Anterior cingulate cortex (tissue), 58 donors: ENCODE measurements around the gene RTBDN.

Experiments
- DNase-seq, 58 donors: peaks; one replicate each; lab custom pipeline; 2025; lab: John Stamatoyannopoulos, UW

RTBDN gene

GRCh38 chr19:12794196-12794941 lies 40.0 kb downstream of the RTBDN start:
- no peak for DNase-seq

DNA sequence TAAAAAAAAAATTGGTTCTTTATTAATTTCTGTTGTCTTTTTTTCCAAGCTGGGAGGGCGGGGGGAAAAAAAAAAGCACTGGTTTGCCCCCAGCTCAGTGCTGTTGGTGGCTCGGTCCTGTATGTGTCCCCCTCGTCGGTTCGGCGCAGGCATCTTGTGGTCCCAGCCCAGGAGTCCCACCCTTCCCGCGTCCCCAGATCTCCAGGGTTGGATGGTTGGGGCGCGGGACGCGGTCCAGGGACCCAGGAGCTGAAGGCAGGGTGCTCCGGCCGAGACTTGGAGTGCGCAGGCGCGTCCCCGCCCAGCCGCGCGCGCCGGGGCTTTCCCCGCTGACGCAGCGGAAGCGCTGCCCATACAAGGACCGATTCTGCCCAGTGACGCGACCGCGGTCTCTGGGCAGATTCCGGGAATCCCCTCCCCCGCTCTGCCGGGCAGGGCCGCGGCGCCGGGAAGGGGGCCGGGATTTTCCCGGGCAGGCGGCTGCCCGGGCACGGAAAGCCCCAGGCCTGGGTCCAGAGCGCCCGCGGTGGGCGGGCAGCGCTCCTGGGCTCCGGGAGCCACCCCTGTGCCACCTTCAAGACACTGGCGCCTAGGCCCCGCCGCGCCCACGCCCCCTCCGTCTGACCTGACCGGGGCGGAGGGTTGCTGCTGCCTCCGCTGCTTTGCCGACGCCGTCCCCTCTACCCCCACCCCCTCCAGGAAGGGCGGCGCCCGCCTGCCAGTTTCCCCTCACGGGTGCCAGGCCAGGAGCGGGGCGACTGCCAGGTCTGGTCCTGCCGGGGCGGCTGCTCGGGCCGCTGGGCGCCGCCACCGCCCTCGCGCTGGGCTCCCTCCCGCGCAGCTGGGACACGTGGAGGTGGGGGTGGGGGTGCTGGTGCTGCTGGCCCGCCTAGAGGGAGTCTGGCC lies 40.8 kb downstream of the RTBDN start:
- peak; percentile 39 to 96 (median 88) for DNase-seq

DNA sequence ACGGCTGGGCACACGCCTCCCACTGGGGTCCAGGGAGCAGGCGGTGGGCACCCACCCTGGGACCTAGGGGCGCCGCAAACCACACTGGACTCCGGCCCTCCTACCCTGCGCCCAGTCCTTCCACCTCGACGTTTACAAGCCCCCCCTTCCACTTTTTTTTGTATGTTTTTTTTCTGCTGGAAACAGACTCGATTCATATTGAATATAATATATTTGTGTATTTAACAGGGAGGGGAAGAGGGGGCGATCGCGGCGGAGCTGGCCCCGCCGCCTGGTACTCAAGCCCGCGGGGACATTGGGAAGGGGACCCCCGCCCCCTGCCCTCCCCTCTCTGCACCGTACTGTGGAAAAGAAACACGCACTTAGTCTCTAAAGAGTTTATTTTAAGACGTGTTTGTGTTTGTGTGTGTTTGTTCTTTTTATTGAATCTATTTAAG lies 41.5 kb downstream of the RTBDN start:
- peak in 6 of 58 donors; percentile 23 to 61 (median 46) for DNase-seq

DNA sequence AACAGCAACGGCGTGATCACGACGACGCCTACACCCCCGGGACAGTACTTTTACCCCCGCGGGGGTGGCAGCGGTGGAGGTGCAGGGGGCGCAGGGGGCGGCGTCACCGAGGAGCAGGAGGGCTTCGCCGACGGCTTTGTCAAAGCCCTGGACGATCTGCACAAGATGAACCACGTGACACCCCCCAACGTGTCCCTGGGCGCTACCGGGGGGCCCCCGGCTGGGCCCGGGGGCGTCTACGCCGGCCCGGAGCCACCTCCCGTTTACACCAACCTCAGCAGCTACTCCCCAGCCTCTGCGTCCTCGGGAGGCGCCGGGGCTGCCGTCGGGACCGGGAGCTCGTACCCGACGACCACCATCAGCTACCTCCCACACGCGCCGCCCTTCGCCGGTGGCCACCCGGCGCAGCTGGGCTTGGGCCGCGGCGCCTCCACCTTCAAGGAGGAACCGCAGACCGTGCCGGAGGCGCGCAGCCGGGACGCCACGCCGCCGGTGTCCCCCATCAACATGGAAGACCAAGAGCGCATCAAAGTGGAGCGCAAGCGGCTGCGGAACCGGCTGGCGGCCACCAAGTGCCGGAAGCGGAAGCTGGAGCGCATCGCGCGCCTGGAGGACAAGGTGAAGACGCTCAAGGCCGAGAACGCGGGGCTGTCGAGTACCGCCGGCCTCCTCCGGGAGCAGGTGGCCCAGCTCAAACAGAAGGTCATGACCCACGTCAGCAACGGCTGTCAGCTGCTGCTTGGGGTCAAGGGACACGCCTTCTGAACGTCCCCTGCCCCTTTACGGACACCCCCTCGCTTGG lies 42.1 kb downstream of the RTBDN start:
- DNase-seq, result peak in 53 of 58 donors; percentile 15 to 74 (median 49)

- peak; percentile 67 to 99 (median 97) for DNase-seq
Observed at GRCh38 chr19:12791345-12792050, 42.9 kb downstream of the RTBDN start, which contains the start of gene JUNB. Gene JUNB, plus strand, starts transcription at chr19:12791486. Its CDS starts 286 bp downstream, at chr19:12791772.

- peak in 8 of 58 donors; percentile 18 to 57 (median 42) for DNase-seq
Observed at GRCh38 chr19:12790628-12791344, 43.6 kb downstream of the RTBDN start.

DNA sequence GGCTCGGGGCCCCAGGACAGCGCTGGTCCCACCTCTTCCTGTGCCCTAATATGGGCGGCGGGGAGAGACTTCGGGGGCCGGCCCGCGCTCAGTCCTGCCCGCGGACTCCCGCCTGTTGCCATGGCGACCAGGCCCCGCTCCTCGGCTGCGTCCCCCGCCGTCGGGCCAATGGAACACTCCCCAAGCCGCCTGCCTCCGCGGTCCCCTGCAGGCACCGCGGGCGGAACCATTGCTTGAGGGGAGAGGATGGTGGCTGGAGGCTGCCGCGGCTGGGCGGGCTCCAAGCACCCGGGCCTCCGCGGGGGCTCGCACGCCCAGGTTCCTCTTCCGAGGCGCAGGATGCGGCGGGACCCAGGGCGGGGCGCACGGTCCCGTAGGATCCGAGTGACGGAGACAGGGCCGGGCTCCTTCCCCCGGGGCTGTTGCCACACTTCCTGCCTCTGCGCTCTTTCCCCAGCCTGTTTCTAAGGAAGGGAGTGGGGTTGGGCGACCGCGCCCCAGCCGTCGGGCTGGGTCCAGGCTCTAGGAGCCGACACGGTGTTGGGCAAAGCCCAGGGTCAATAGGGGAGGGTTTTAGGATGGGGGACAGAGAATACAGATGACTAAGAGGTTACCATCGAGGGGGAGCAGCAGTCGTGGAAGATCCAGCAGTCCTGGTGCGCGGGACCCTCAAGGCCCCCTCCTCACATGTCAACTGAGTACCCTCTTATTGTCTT lies 44.3 kb downstream of the RTBDN start:
- peak; percentile 46 to 97 (median 91) for DNase-seq

DNA sequence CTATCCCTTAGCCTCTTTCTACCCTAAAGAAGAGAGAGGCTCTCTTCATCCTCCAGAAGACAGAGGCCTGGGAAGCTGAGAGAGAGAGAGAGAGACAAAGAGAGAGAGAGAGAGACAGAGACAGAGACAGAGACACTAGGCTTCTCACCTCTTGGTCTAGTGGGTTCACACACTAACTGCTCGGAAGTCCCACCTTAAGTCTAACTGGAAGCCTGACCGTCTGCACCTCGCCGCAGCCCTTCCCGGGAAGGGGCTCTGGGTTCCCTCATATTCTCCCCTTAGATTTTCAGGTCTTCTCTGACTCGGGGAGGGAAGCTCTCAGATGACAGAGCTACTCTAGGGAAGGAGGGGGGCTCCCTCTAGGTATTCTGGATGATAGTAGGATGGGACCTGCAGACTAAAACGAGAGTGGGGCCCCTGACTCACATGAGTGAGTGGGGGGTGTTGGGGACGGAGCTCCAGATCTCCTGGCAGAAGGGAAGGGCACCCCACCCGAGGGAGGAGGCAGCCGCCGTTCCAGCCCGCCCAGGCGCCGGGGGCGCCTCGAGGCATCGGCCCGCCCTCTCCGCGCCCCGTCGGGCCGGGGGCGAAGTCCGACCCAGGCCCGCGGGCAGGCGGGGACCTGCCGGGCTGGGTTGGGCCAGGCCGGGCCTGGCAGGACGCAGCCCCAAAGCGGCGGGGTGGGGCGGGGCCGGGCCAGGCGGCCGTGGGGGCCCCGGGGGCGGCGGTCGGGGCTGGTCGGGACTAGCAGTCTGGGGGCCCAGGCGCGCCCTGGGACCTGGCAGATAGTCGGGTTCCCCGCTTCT lies 45.1 kb downstream of the RTBDN start:
- peak in 6 of 58 donors; percentile 36 to 77 (median 44) for DNase-seq

DNA sequence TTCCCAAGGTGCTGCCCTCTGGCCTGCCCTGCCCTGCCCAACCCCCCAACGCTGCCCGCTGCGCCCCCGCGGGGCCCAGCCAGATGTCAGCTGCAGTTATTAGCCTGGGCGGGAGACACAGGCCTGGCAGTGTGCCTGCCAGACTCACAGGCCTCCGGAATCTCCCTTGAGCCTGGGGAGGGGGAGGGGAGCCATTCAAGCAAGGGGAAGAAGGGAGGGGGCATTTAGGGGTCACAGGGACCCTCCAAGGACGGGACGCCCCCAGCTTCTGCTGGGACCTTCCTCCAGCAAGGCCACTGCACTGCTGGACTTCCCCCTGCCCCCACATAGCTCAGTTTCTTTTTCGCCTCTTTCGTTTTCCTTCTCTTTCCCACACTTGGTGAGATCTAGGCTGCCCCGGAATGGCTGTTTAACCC lies 45.7 kb downstream of the RTBDN start:
- peak in 50 of 58 donors; percentile 6 to 78 (median 54) for DNase-seq

DNA sequence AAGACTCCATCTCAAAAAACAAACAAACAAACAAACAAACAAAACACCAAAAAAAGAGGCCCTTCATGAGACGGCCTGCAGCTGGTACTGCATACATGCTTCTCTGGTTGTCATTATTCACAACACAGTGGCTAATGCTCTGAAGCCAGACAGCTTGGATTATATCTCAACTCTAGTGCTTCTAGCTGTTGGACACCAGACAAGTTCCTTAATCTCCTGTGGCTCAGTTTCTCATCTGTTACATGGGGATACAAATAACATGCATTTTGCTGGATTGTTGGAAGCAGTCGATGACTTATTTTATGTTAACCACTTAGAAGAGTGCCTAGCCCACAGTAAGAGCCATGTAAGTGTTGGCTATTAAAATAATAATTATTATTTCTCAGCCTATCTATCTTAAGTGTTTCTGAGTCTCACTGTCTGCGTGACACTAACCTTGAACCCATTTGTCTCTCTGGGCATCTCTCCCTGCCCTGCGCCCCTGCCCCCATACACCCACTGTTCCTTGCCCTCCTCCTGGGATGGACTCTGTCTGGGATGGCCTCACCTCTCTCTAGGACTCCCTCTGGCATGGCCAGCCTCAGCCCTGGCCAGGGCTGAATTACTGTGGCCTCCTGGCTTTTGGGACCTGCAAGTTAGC lies 46.2 kb downstream of the RTBDN start:
- DNase-seq, result no peak

DNA sequence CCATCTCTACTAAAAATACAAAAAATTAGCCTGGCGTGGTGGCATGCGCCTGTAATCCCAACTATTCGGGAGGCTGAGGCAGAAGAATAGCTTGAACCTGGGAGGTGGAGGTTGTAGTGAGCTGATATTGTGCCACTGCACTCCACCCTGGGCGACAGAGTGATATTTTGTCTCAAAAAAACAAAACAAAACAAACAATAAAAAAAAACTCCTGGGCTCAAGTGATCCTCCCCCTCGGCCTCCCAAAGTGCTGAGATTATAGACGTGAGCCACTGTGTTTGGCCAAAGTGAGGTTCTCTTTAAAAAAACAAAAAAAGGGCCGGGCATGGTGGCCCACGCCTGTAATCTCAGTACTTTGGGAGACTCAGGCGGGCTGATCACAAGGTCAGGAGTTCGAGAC lies 46.9 kb downstream of the RTBDN start:
- DNase-seq, result no peak

GRCh38 chr19:12786952-12787351 lies 47.4 kb downstream of the RTBDN start:
- no peak for DNase-seq

- peak in 51 of 58 donors; percentile 19 to 85 (median 60) for DNase-seq
Observed at GRCh38 chr19:12786141-12786870, 48.1 kb downstream of the RTBDN start.

DNA sequence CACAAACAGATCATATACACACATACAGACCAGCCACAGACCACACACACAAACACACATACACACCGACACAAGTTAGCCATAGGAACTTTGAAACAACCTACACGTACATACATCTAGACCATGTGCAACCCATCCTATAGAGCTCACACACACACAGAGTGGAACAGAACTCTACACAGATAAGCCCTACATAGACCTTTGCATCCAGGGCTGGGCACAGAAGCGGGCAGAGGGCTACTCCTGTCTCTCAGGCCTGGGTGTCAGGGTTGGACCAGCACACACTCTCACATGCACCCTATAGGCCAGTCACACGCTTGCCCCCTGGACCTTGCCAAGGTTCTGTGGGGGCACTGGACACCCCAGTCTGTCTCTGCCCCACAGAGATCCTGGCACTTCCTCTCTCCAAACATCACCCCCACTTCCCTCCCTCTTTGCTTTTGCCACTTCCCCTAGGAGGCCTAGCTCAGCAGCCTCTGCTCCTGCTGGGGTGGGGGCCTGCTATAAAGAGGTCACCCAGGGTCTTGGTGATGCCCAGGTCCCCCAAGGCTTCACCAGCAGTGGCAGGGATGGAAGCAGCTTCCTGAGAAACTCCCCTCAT lies 48.8 kb downstream of the RTBDN start:
- peak in 15 of 58 donors; percentile 9 to 45 (median 25) for DNase-seq

DNA sequence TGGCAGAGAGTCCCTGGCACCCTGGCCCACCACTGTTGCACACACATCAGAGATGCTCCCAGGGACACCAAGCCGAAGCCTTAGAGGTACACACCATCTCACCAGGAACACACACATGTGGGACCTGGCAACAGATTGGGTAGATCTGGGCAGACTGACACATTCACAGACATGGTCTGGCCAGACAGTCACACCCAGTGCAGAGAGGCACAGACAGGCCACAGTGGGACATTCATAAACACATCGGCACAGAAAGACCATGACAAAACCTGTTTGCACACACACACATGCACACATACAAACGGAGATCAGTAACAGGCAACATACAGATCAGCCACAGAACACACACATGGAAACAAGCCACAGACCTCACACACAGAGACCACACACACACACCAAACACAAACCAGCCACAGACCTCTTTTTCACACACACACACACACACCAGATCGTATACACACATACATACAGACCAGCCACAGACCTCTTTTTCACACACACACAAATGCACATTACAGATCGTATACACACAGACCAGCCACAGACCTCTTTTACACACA lies 49.4 kb downstream of the RTBDN start:
- DNase-seq, result peak in 1 of 58 donors; percentile 5
